Esophagus muscularis mucosa (tissue), 4 donors: ENCODE data around the gene ANP32A. TPM values are rescaled to one million over a fixed set of nuclear protein-coding genes. Genes with fewer than 3 reads are reported as not detected.

Experiments used
- DNase-seq: peaks from one replicate; pipeline ENCODE4 v3.0.0-alpha.2; 2017; ENCODE audit errors: extremely low spot score
- H3K27ac ChIP-seq, 4 donors: fragments of 200-600 bp; sonication (generic); replicated peaks in 1 of 4; 1 replicate in 3 of 4; 2 replicates in 1 of 4; pipeline ENCODE4 v1.5.1; 2016 to 2019; ENCODE audit warnings: mild to moderate bottlenecking in 1 of 4
- H3K27me3 ChIP-seq, 4 donors: fragments of 200-600 bp; sonication (generic); one replicate each; pipeline versions ENCODE4 v1.5.1 to v1.6.0; 2016 to 2019
- H3K36me3 ChIP-seq, 4 donors: fragments of 200-600 bp; sonication (generic); one replicate each; pipeline ENCODE4 v1.5.1; 2016 to 2019
- H3K4me1 ChIP-seq, 4 donors: fragments of 200-600 bp; sonication (generic); one replicate each; pipeline ENCODE4 v1.5.1; 2016 to 2019
- H3K4me3 ChIP-seq, 4 donors: fragments of 200-600 bp; sonication (generic); 1 replicate in 2 of 4; 2 replicates in 2 of 4; pipeline ENCODE4 v1.5.1; 2016 to 2019; ENCODE audit warnings: mild to moderate bottlenecking in 4 of 4, moderate library complexity in 1 of 4
- H3K9me3 ChIP-seq, 4 donors: fragments of 200-600 bp; sonication (generic); 1 replicate in 3 of 4; 2 replicates in 1 of 4; pipeline ENCODE4 v1.5.1; 2016 to 2019
- CTCF ChIP-seq, 3 experiments: fragments of 200-600 bp in 2 of 3; fragments of 450-650 bp in 1 of 3; sonication (generic) in 2 of 3; IDR thresholded peaks; one replicate each; pipeline ENCODE4 v1.5.1; 2017 to 2019; ENCODE audit warnings: antibody characterized with exemption in 3 of 3, mild to moderate bottlenecking in 2 of 3, moderate library complexity in 1 of 3
- EP300 ChIP-seq: sonication (generic); formaldehyde crosslinking; IDR thresholded peaks from one replicate; pipeline ENCODE4 v1.6.1; 2017; ENCODE audit warnings: antibody characterized with exemption
- POLR2A ChIP-seq: fragments of 450-650 bp; IDR thresholded peaks from one replicate; pipeline ENCODE4 v1.6.1; 2017; ENCODE audit warnings: antibody characterized with exemption, moderate library complexity, mild to moderate bottlenecking, low read depth
- POLR2AphosphoS5 ChIP-seq, 2 donors: sonication (generic); formaldehyde crosslinking; IDR thresholded peaks; one replicate each; pipeline ENCODE4 v1.6.1; 2017; ENCODE audit warnings: antibody characterized with exemption in 2 of 2
- WGBS: methylation state at CpG from one replicate; pipeline ENCODE4 v1.1.5; 2018; 5-methylcytosine and 5-hydroxymethylcytosine counted together
- intact Hi-C: fragments of 100-400 bp; cut with DNase I; formaldehyde crosslinking; loops from one replicate; pipeline ENCODE4 v1.15.1; 2023
- total RNA-seq, 4 donors: library from RNA; depleted of rRNA; stranded (reverse); fragments of >200 nt; gene quantifications; one replicate each; pipeline versions ENCODE4 v1.1.0 to v1.2.1, GENCODE V29; 2016

Gene ANP32A
- total RNA-seq, 4 donors from 2014 or later: 35.3 to 64.1 (median 51.1) TPM

- no peak for DNase-seq
- H3K36me3 ChIP-seq: no peaks in the 10 kb centered on the region
- no peaks in the 10 kb centered on the region for H3K27me3 ChIP-seq
- no peaks in the 10 kb centered on the region for H3K9me3 ChIP-seq
- peaks cover 0 to 2% (median 0%) of the 10 kb centered on the region in 4 donors for H3K4me1 ChIP-seq
- WGBS: 79% methylated on average over 6 of the region's 6 CpGs
- intact Hi-C loops: no loop called here
- no peak overlapping the region for H3K4me3 ChIP-seq
- TF ChIP-seq EP300 (no peak), CTCF (IDR thresholded peaks at IDR 0.05) (no peak), POLR2AphosphoS5 (IDR thresholded peaks at IDR 0.05) (no peak), POLR2A (no peak)
- H3K27ac ChIP-seq: no peak overlapping the region
These were observed 81.2 kb downstream of the ANP32A start for GRCh38 chr15:68739390-68740080.

GRCh38 chr15:68735610-68736009 lies 85.1 kb downstream of the ANP32A start:
- intact Hi-C loops: no loop called here
- H3K4me1 ChIP-seq: peaks cover 9 to 22% (median 18%) of the 10 kb centered on the region in 4 donors
- H3K4me3 ChIP-seq: no peak overlapping the region
- no peaks in the 10 kb centered on the region for H3K27me3 ChIP-seq
- no peak for DNase-seq
- H3K36me3 ChIP-seq: no peaks in the 10 kb centered on the region
- no peaks in the 10 kb centered on the region for H3K9me3 ChIP-seq
- no peak for TF ChIP-seq POLR2A
- TF ChIP-seq POLR2AphosphoS5 (IDR thresholded peaks at IDR 0.05): no peak
- no peak for TF ChIP-seq CTCF (IDR thresholded peaks at IDR 0.05)
- TF ChIP-seq EP300: no peak
- no peak overlapping the region for H3K27ac ChIP-seq

DNA sequence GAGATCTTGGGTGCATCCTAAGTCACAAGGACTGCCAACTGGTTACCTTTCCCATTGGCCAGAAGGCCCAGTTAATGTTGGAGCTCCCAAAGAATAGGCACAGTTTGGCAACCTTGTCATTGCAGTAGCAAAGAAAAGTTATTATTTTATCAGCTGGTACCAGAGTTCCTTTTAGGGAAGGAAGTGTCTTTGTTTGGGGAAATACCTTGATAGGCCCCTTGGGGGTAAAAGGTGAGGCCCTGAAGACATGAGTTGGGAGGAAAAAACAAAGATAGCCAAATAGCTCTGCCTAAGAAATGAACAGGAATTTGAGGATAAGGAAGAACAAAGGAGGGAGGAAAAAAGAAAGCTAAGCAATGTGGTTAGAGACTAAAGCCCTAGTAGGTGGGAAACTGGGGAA lies 85.8 kb downstream of the ANP32A start:
- intact Hi-C loops: loop anchor here (5.0 kb wide), 1 partner anchor 82 kb away; no protein-coding TSS in a partner anchor
- Histone ChIP-seq H3K27ac (no peak overlapping the region), H3K4me1 (peaks cover 17 to 30% (median 25%) of the 10 kb centered on the region in 4 donors), H3K36me3 (no peaks in the 10 kb centered on the region), H3K4me3 (no peak overlapping the region), H3K9me3 (no peaks in the 10 kb centered on the region), H3K27me3 (no peaks in the 10 kb centered on the region)
- no peak for DNase-seq
- no peak for TF ChIP-seq CTCF (IDR thresholded peaks at IDR 0.05)
- TF ChIP-seq EP300: no peak
- no peak for TF ChIP-seq POLR2AphosphoS5 (IDR thresholded peaks at IDR 0.05)

DNA sequence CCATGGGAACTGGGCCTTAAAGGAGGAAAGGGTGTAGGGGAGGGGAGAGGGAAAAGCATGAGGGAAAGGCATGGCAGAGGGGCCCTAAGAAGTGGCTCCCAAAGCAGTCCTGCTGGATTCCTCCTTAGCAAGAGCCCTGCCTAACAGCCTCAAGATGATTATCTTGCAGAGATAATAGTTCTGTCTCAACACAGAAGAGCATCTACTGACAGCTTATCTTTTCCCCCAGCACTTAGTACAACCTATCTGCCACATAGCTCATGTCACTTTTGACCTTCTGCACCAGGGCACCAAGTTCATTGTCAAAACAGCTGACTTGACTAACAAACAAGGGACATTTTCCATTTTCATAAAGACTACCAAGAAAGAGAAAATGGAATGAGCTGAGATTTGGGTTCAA lies 86.3 kb downstream of the ANP32A start:
- no peak for DNase-seq
- H3K36me3 ChIP-seq: no peaks in the 10 kb centered on the region
- intact Hi-C loops: loop anchor here (5.0 kb wide), 1 partner anchor 83 kb away; no protein-coding TSS in a partner anchor

GRCh38 chr15:68733666-68734065 lies 87.0 kb downstream of the ANP32A start:
- intact Hi-C loops: loop anchor here (5.0 kb wide), 1 partner anchor 84 kb away; no protein-coding TSS in a partner anchor
- 47% methylated on average over 6 of the region's 6 CpGs for WGBS

More for the DNA sequence above, 86.3 kb downstream of the ANP32A start:
- Histone ChIP-seq H3K4me1 (peaks cover 22 to 35% (median 31%) of the 10 kb centered on the region in 4 donors), H3K4me3 (no peak overlapping the region), H3K27me3 (no peaks in the 10 kb centered on the region), H3K27ac (no peak overlapping the region), H3K9me3 (no peaks in the 10 kb centered on the region)
- no peak for TF ChIP-seq POLR2A
- no peak for TF ChIP-seq POLR2AphosphoS5 (IDR thresholded peaks at IDR 0.05)

More at GRCh38 chr15:68733666-68734065, 87.0 kb downstream of the ANP32A start:
- H3K4me3 ChIP-seq: no peak overlapping the region
- no peaks in the 10 kb centered on the region for H3K27me3 ChIP-seq
- no peak for DNase-seq
- H3K36me3 ChIP-seq: no peaks in the 10 kb centered on the region
- no peaks in the 10 kb centered on the region for H3K9me3 ChIP-seq
- no peak overlapping the region for H3K27ac ChIP-seq
- TF ChIP-seq CTCF (IDR thresholded peaks at IDR 0.05): no peak
- no peak for TF ChIP-seq POLR2AphosphoS5 (IDR thresholded peaks at IDR 0.05)
- TF ChIP-seq POLR2A: no peak
- TF ChIP-seq EP300: no peak
- peaks cover 26 to 38% (median 32%) of the 10 kb centered on the region in 4 donors for H3K4me1 ChIP-seq
